Liver (tissue), 3 donors: ENCODE results near the gene MAP2K7.

Experiments
- CTCF ChIP-seq: fragments of 150-350 bp; IDR thresholded peaks from 2 replicates; pipeline ENCODE4 v1.5.1; 2017; ENCODE audit warnings: improper control_type of control experiment, low read depth, low read length; ENCODE audit not compliant: missing input control
- EGR1 ChIP-seq, 2 donors: IDR thresholded peaks; 2 replicates each; pipeline ENCODE4 v1.6.1; 2016 to 2018; ENCODE audit warnings: antibody characterized with exemption in 2 of 2, low read depth in 2 of 2
- GABPA ChIP-seq, 2 donors: IDR thresholded peaks in 1 of 2; conservative IDR thresholded peaks in 1 of 2; 2 replicates each; pipeline ENCODE4 v1.6.1; 2016; ENCODE audit warnings: antibody characterized with exemption in 2 of 2, mild to moderate bottlenecking in 1 of 2, moderate library complexity in 1 of 2
- HNF4G ChIP-seq: IDR thresholded peaks from 2 replicates; pipeline ENCODE4 v1.6.1; 2016; ENCODE audit warnings: antibody characterized with exemption
- RAD21 ChIP-seq, 2 donors: IDR thresholded peaks; 2 replicates each; pipeline ENCODE4 v1.6.1; 2016; ENCODE audit warnings: antibody characterized with exemption in 2 of 2, mild to moderate bottlenecking in 2 of 2
- SP1 ChIP-seq: IDR thresholded peaks from 2 replicates; pipeline ENCODE4 v1.6.1; 2018; ENCODE audit warnings: antibody characterized with exemption, mild to moderate bottlenecking
- TAF1 ChIP-seq: conservative IDR thresholded peaks from 2 replicates; pipeline ENCODE4 v1.6.1; 2016; ENCODE audit warnings: antibody characterized with exemption, mild to moderate bottlenecking
- YY1 ChIP-seq: IDR thresholded peaks from 2 replicates; pipeline ENCODE4 v1.6.1; 2016; ENCODE audit warnings: antibody characterized with exemption, mild to moderate bottlenecking
- ZBTB33 ChIP-seq: IDR thresholded peaks from 2 replicates; pipeline ENCODE4 v1.6.1; 2016; ENCODE audit warnings: antibody characterized with exemption
- TF ChIP-seq, protein P1 (sequence below): IDR thresholded peaks from 2 replicates; pipeline ENCODE4 v1.6.1; 2016; ENCODE audit warnings: antibody characterized with exemption, mild to moderate bottlenecking
- TF ChIP-seq, protein P2 (sequence below): IDR thresholded peaks from 2 replicates; pipeline ENCODE4 v1.6.1; 2016; ENCODE audit warnings: antibody characterized with exemption
- donor health status: healthy.
- donor health status: healthy.

- TF ChIP-seq ZBTB33 (no peak), YY1 (no peak), CTCF (no peak), GABPA (IDR thresholded peaks at IDR 0.05 in 1 of 2, conservative IDR thresholded peaks at IDR 0.05 in 1 of 2) (no peak), HNF4G (no peak), TAF1 (no peak), RAD21 (IDR thresholded peaks at IDR 0.05) (no peak), SP1 (no peak), EGR1 (IDR thresholded peaks at IDR 0.05; ENCODE audit: low read depth in 2 of 2) (no peak)
- TF ChIP-seq, protein P1, sequence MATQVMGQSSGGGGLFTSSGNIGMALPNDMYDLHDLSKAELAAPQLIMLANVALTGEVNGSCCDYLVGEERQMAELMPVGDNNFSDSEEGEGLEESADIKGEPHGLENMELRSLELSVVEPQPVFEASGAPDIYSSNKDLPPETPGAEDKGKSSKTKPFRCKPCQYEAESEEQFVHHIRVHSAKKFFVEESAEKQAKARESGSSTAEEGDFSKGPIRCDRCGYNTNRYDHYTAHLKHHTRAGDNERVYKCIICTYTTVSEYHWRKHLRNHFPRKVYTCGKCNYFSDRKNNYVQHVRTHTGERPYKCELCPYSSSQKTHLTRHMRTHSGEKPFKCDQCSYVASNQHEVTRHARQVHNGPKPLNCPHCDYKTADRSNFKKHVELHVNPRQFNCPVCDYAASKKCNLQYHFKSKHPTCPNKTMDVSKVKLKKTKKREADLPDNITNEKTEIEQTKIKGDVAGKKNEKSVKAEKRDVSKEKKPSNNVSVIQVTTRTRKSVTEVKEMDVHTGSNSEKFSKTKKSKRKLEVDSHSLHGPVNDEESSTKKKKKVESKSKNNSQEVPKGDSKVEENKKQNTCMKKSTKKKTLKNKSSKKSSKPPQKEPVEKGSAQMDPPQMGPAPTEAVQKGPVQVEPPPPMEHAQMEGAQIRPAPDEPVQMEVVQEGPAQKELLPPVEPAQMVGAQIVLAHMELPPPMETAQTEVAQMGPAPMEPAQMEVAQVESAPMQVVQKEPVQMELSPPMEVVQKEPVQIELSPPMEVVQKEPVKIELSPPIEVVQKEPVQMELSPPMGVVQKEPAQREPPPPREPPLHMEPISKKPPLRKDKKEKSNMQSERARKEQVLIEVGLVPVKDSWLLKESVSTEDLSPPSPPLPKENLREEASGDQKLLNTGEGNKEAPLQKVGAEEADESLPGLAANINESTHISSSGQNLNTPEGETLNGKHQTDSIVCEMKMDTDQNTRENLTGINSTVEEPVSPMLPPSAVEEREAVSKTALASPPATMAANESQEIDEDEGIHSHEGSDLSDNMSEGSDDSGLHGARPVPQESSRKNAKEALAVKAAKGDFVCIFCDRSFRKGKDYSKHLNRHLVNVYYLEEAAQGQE: no peak
- TF ChIP-seq, protein P2, sequence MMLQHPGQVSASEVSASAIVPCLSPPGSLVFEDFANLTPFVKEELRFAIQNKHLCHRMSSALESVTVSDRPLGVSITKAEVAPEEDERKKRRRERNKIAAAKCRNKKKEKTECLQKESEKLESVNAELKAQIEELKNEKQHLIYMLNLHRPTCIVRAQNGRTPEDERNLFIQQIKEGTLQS: no peak
Observed at GRCh38 chr19:7941895-7942596, 38.4 kb downstream of the MAP2K7 start.
